Measurements from ENCODE around the gene TRIM13. TPM values are rescaled to one million over a fixed set of nuclear protein-coding genes. Genes with fewer than 3 reads are reported as not detected.

TRIM13 gene
- total and polyA plus RNA-seq, 3 experiments from 2014 or later = 13.2 to 17.1 (median 16.5) TPM

- peak overlapping the region in 1 of 8 donors; percentile 70 for H3K27ac Mint-ChIP-seq
- CTCF ChIA-PET = interaction anchor here (0.6 kb wide), 1 partner anchor 358 kb away, joined by 3 read pairs; no protein-coding TSS in a partner anchor
- H3K27me3 Mint-ChIP-seq = no peaks in the 10 kb centered on the region
- H3K9me3 Mint-ChIP-seq = no peaks in the 10 kb centered on the region
- no peak for DNase-seq
- Histone ChIP-seq H3K36me3 (ENCODE audit: insufficient read depth, low read length) (peaks cover 7% of the 10 kb centered on the region), H3K27me3 (ENCODE audit: insufficient read depth, low read length, poor library complexity, severe bottlenecking) (no peaks in the 10 kb centered on the region), H3K27ac (ENCODE audit: low read depth, low read length) (no peak overlapping the region), H3K9me3 (ENCODE audit: low read length) (no peaks in the 10 kb centered on the region), H3K4me3 (ENCODE audit: low read length) (no peak overlapping the region), H3K4me1 (ENCODE audit: insufficient read depth, low read length) (peaks cover 49% of the 10 kb centered on the region)
- H3K4me1 Mint-ChIP-seq = peaks cover 51 to 81% (median 70%) of the 10 kb centered on the region in 3 donors
- H3K36me3 Mint-ChIP-seq = peaks cover 0 to 67% (median 4%) of the 10 kb centered on the region in 3 donors
- POLR2A ChIA-PET = no interaction called here
- peak overlapping the region in 2 of 7 donors; percentile 13 to 25 for H3K4me3 Mint-ChIP-seq
These were observed 4.4 kb downstream of the TRIM13 start for GRCh38 chr13:50001287-50001686.

GRCh38 chr13:50006426-50007135 is 9.7 kb downstream of the TRIM13 start:
- Mint-ChIP-seq H3K4me1 (peaks cover 29 to 62% (median 49%) of the 10 kb centered on the region in 3 donors), H3K36me3 (peaks cover 0 to 59% (median 12%) of the 10 kb centered on the region in 3 donors), H3K4me3 (no peak overlapping the region), H3K27ac (peak overlapping the region in 6 of 8 donors; percentile 24 to 85 (median 72)), H3K27me3 (no peaks in the 10 kb centered on the region), H3K9me3 (no peaks in the 10 kb centered on the region)
- Histone ChIP-seq H3K4me1 (ENCODE audit: insufficient read depth, low read length) (peaks cover 18% of the 10 kb centered on the region), H3K4me3 (ENCODE audit: low read length) (no peak overlapping the region), H3K27me3 (ENCODE audit: insufficient read depth, low read length, poor library complexity, severe bottlenecking) (no peaks in the 10 kb centered on the region), H3K9me3 (ENCODE audit: low read length) (no peaks in the 10 kb centered on the region), H3K36me3 (ENCODE audit: insufficient read depth, low read length) (peaks cover 6% of the 10 kb centered on the region), H3K27ac (ENCODE audit: low read depth, low read length) (no peak overlapping the region)
- ChIA-PET POLR2A (interaction anchor here (0.7 kb wide), 1 partner anchor 9 kb away, joined by 4 read pairs; the partner anchor contains the start of gene TRIM13), CTCF (interaction anchor here (1.0 to 2.0 kb wide), 2 partner anchors 9 to 905 kb away, joined by 3 to 10 read pairs; no protein-coding TSS in a partner anchor)
- DNase-seq = no peak

- Mint-ChIP-seq H3K9me3 (no peaks in the 10 kb centered on the region), H3K36me3 (peaks cover 6 to 65% (median 24%) of the 10 kb centered on the region in 3 donors), H3K27ac (peak overlapping the region in 3 of 8 donors; percentile 30 to 70 (median 50)), H3K4me1 (peaks cover 17 to 67% (median 58%) of the 10 kb centered on the region in 3 donors), H3K4me3 (no peak overlapping the region), H3K27me3 (no peaks in the 10 kb centered on the region)
- ChIA-PET POLR2A (no interaction called here), CTCF (interaction anchor here (1.2 kb wide), 1 partner anchor 14 kb away, joined by 3 read pairs; no protein-coding TSS in a partner anchor)
- Histone ChIP-seq H3K36me3 (ENCODE audit: insufficient read depth, low read length) (peaks cover 18% of the 10 kb centered on the region), H3K27me3 (ENCODE audit: insufficient read depth, low read length, poor library complexity, severe bottlenecking) (no peaks in the 10 kb centered on the region), H3K4me3 (ENCODE audit: low read length) (no peak overlapping the region), H3K9me3 (ENCODE audit: low read length) (no peaks in the 10 kb centered on the region), H3K27ac (ENCODE audit: low read depth, low read length) (no peak overlapping the region), H3K4me1 (ENCODE audit: insufficient read depth, low read length) (no peaks in the 10 kb centered on the region)
- no peak for DNase-seq
These were observed 14.6 kb downstream of the TRIM13 start for GRCh38 chr13:50011461-50011860.

- ChIA-PET POLR2A (no interaction called here), CTCF (no interaction called here)
- Histone ChIP-seq H3K36me3 (ENCODE audit: insufficient read depth, low read length) (peaks cover 18% of the 10 kb centered on the region), H3K27ac (ENCODE audit: low read depth, low read length) (no peak overlapping the region), H3K4me3 (ENCODE audit: low read length) (no peak overlapping the region), H3K9me3 (ENCODE audit: low read length) (no peaks in the 10 kb centered on the region), H3K4me1 (ENCODE audit: insufficient read depth, low read length) (no peaks in the 10 kb centered on the region), H3K27me3 (ENCODE audit: insufficient read depth, low read length, poor library complexity, severe bottlenecking) (no peaks in the 10 kb centered on the region)
- H3K36me3 Mint-ChIP-seq = peaks cover 6 to 63% (median 21%) of the 10 kb centered on the region in 3 donors
- H3K27ac Mint-ChIP-seq = peak overlapping the region in 6 of 8 donors; percentile 1 to 59 (median 30)
- DNase-seq = no peak
- H3K27me3 Mint-ChIP-seq = no peaks in the 10 kb centered on the region
- no peak overlapping the region for H3K4me3 Mint-ChIP-seq
- H3K9me3 Mint-ChIP-seq = no peaks in the 10 kb centered on the region
- H3K4me1 Mint-ChIP-seq = peaks cover 16 to 71% (median 61%) of the 10 kb centered on the region in 3 donors
These were observed 15.7 kb downstream of the TRIM13 start for GRCh38 chr13:50012396-50013169.

GRCh38 chr13:50014386-50014785 is 17.5 kb downstream of the TRIM13 start:
- Histone ChIP-seq H3K9me3 (ENCODE audit: low read length) (no peaks in the 10 kb centered on the region), H3K27ac (ENCODE audit: low read depth, low read length) (no peak overlapping the region), H3K27me3 (ENCODE audit: insufficient read depth, low read length, poor library complexity, severe bottlenecking) (no peaks in the 10 kb centered on the region), H3K36me3 (ENCODE audit: insufficient read depth, low read length) (peaks cover 18% of the 10 kb centered on the region), H3K4me1 (ENCODE audit: insufficient read depth, low read length) (no peaks in the 10 kb centered on the region), H3K4me3 (ENCODE audit: low read length) (no peak overlapping the region)
- Mint-ChIP-seq H3K4me1 (peaks cover 17 to 75% (median 66%) of the 10 kb centered on the region in 3 donors), H3K9me3 (no peaks in the 10 kb centered on the region), H3K27me3 (no peaks in the 10 kb centered on the region), H3K36me3 (peaks cover 14 to 71% (median 21%) of the 10 kb centered on the region in 3 donors), H3K4me3 (no peak overlapping the region), H3K27ac (peak overlapping the region in 4 of 8 donors; percentile 11 to 76 (median 48))
- CTCF ChIA-PET = interaction anchor here (1.4 kb wide), 2 partner anchors 16 to 17 kb away, joined by 3 to 8 read pairs; partner anchors contain the start of gene TRIM13
- POLR2A ChIA-PET = interaction anchor here (0.6 to 1.0 kb wide), 2 partner anchors 17 to 67 kb away, joined by 3 to 6 read pairs; partner anchors contain the start of gene TRIM13
- DNase-seq = no peak

- Mint-ChIP-seq H3K36me3 (peaks cover 14 to 69% (median 21%) of the 10 kb centered on the region in 3 donors), H3K27me3 (no peaks in the 10 kb centered on the region), H3K9me3 (no peaks in the 10 kb centered on the region), H3K4me3 (no peak within 1 kb of the TSS), H3K27ac (peak within 1 kb of the TSS in 5 of 8 donors; percentile 31 to 76 (median 58)), H3K4me1 (peaks cover 16 to 73% (median 64%) of the 10 kb centered on the region in 3 donors)
- Histone ChIP-seq H3K27ac (ENCODE audit: low read depth, low read length) (no peak within 1 kb of the TSS), H3K27me3 (ENCODE audit: insufficient read depth, low read length, poor library complexity, severe bottlenecking) (no peaks in the 10 kb centered on the region), H3K4me1 (ENCODE audit: insufficient read depth, low read length) (no peaks in the 10 kb centered on the region), H3K36me3 (ENCODE audit: insufficient read depth, low read length) (peaks cover 18% of the 10 kb centered on the region), H3K4me3 (ENCODE audit: low read length) (no peak within 1 kb of the TSS), H3K9me3 (ENCODE audit: low read length) (no peaks in the 10 kb centered on the region)
- POLR2A ChIA-PET = no interaction called here
- DNase-seq = no peak
- CTCF ChIA-PET = interaction anchor here (1.4 kb wide), 1 partner anchor 17 kb away, joined by 3 read pairs; no protein-coding TSS in a partner anchor
These were observed 18.4 kb downstream of the TRIM13 start, which contains the start of gene KCNRG for GRCh38 chr13:50015258-50015657. Gene KCNRG, plus strand, starts transcription at chr13:50015444. Its CDS starts 50 bp downstream, at chr13:50015494.

- H3K4me1 ChIP-seq (ENCODE audit: insufficient read depth, low read length) = no peaks in the 10 kb centered on the region
- H3K27me3 Mint-ChIP-seq = no peaks in the 10 kb centered on the region
- H3K9me3 ChIP-seq (ENCODE audit: low read length) = no peaks in the 10 kb centered on the region
- POLR2A ChIA-PET = no interaction called here
- CTCF ChIA-PET = no interaction called here
- H3K36me3 ChIP-seq (ENCODE audit: insufficient read depth, low read length) = peaks cover 18% of the 10 kb centered on the region
- no peak overlapping the region for H3K27ac ChIP-seq (ENCODE audit: low read depth, low read length)
- no peak overlapping the region for H3K4me3 Mint-ChIP-seq
- DNase-seq = no peak
- no peak overlapping the region for H3K4me3 ChIP-seq (ENCODE audit: low read length)
- no peaks in the 10 kb centered on the region for H3K9me3 Mint-ChIP-seq
- no peaks in the 10 kb centered on the region for H3K27me3 ChIP-seq (ENCODE audit: insufficient read depth, low read length, poor library complexity, severe bottlenecking)
- peak overlapping the region in 4 of 8 donors; percentile 41 to 66 (median 52) for H3K27ac Mint-ChIP-seq
- H3K36me3 Mint-ChIP-seq = peaks cover 14 to 68% (median 24%) of the 10 kb centered on the region in 3 donors
- H3K4me1 Mint-ChIP-seq = peaks cover 14 to 68% (median 60%) of the 10 kb centered on the region in 3 donors
These were observed 18.9 kb downstream of the TRIM13 start for GRCh38 chr13:50015750-50016149.

All from CD8-positive, alpha-beta memory T cell (primary cell).